GM19351 (cell line): ENCODE results near the gene UCKL1.
"Not testable (repeated sequence)": the region's sequence is repeated elsewhere in the genome, so short reads cannot be mapped to it uniquely, and the experiment has no call there.

ENCODE experiments used
- ATAC-seq: cut with Tn5 transposase; IDR thresholded peaks from one replicate; pipeline ENCODE4 v1.9.1; 2021; ENCODE audit warnings: mild to moderate bottlenecking, moderate library complexity; ENCODE audit not compliant: unreplicated experiment

Gene UCKL1

GRCh38 chr20:63973160-63973479 lies 16.9 kb upstream of the UCKL1 start:
- ATAC-seq, result no peak

- ATAC-seq, result no peak
Measured at GRCh38 chr20:63972312-63973159, 16.3 kb upstream of the UCKL1 start.

GRCh38 chr20:63971960-63972311 lies 15.7 kb upstream of the UCKL1 start:
- ATAC-seq, result not testable (repeated sequence)

GRCh38 chr20:63970714-63971431 lies 14.7 kb upstream of the UCKL1 start:
- no peak for ATAC-seq

GRCh38 chr20:63969838-63970713 lies 13.9 kb upstream of the UCKL1 start, which contains the start of gene ZNF512B:
TSS of gene ZNF512B (minus strand) at chr20:63969930. CDS start at chr20:63967950, 1,980 bp downstream.
- ATAC-seq, result no peak

- ATAC-seq, result no peak
Measured at GRCh38 chr20:63968928-63969760, 12.9 kb upstream of the UCKL1 start.

- ATAC-seq, result no peak
Measured at GRCh38 chr20:63968136-63968927, 12.1 kb upstream of the UCKL1 start.

GRCh38 chr20:63967330-63968135 lies 11.3 kb upstream of the UCKL1 start:
- ATAC-seq, result no peak

GRCh38 chr20:63966944-63967322 lies 10.7 kb upstream of the UCKL1 start:
- no peak for ATAC-seq

- no peak for ATAC-seq
Measured at GRCh38 chr20:63966172-63966943, 10.1 kb upstream of the UCKL1 start.

- no peak for ATAC-seq
Measured at GRCh38 chr20:63964412-63964811, 8.2 kb upstream of the UCKL1 start.

- no peak for ATAC-seq
Measured at GRCh38 chr20:63963784-63964301, 7.6 kb upstream of the UCKL1 start.

- ATAC-seq, result no peak
Measured at GRCh38 chr20:63963348-63963741, 7.1 kb upstream of the UCKL1 start.

GRCh38 chr20:63962426-63963347 lies 6.5 kb upstream of the UCKL1 start:
- no peak for ATAC-seq

- ATAC-seq, result no peak
Measured at GRCh38 chr20:63961664-63962425, 5.6 kb upstream of the UCKL1 start.
